ENCODE data around the gene PDE7B.

Gene PDE7B

GRCh38 chr6:135987226-135987625 is 135.7 kb downstream of the PDE7B start:
- no peak for DNase-seq (ENCODE audit: low read depth)
- H3K4me3 ChIP-seq (ENCODE audit: low read depth, low read length), result no peak overlapping the region
- no peak for TF ChIP-seq CTCF (conservative IDR thresholded peaks at IDR 0.05; ENCODE audit: low read depth, low read length)

GRCh38 chr6:135990439-135990838 is 138.9 kb downstream of the PDE7B start:
- no peak for DNase-seq (ENCODE audit: low read depth)
- no peak for TF ChIP-seq CTCF (conservative IDR thresholded peaks at IDR 0.05; ENCODE audit: low read depth, low read length)
- no peak overlapping the region for H3K4me3 ChIP-seq (ENCODE audit: low read depth, low read length)

GRCh38 chr6:135990855-135991464 is 139.5 kb downstream of the PDE7B start:
- no peak for TF ChIP-seq CTCF (conservative IDR thresholded peaks at IDR 0.05; ENCODE audit: low read depth, low read length)
- no peak for DNase-seq (ENCODE audit: low read depth)
- H3K4me3 ChIP-seq (ENCODE audit: low read depth, low read length), result no peak overlapping the region

- H3K4me3 ChIP-seq (ENCODE audit: low read depth, low read length), result no peak overlapping the region
- TF ChIP-seq CTCF (conservative IDR thresholded peaks at IDR 0.05; ENCODE audit: low read depth, low read length), result no peak
- DNase-seq (ENCODE audit: low read depth), result no peak
These were observed 141.2 kb downstream of the PDE7B start for GRCh38 chr6:135992739-135993138.

GRCh38 chr6:135993361-135993760 is 141.9 kb downstream of the PDE7B start:
- no peak for DNase-seq (ENCODE audit: low read depth)
- TF ChIP-seq CTCF (conservative IDR thresholded peaks at IDR 0.05; ENCODE audit: low read depth, low read length), result no peak

GRCh38 chr6:135994857-135995544 is 143.5 kb downstream of the PDE7B start:
- peak; percentile 90 for DNase-seq (ENCODE audit: low read depth)
- no peak overlapping the region for H3K4me3 ChIP-seq (ENCODE audit: low read depth, low read length)
- TF ChIP-seq CTCF (conservative IDR thresholded peaks at IDR 0.05; ENCODE audit: low read depth, low read length), result no peak

More at GRCh38 chr6:135993361-135993760, 141.9 kb downstream of the PDE7B start:
- no peak overlapping the region for H3K4me3 ChIP-seq (ENCODE audit: low read depth, low read length)

- no peak for TF ChIP-seq CTCF (conservative IDR thresholded peaks at IDR 0.05; ENCODE audit: low read depth, low read length)
- peak overlapping the region; percentile 11 for H3K4me3 ChIP-seq (ENCODE audit: low read depth, low read length)
- no peak for DNase-seq (ENCODE audit: low read depth)
These were observed 144.0 kb downstream of the PDE7B start for GRCh38 chr6:135995545-135995898.
